ENCODE results near the gene TMEM120A. TPM values are rescaled to one million over a fixed set of nuclear protein-coding genes. Genes with fewer than 3 reads are reported as not detected.
"Not testable (repeated sequence)": the region's sequence is repeated elsewhere in the genome, so short reads cannot be mapped to it uniquely, and the experiment has no call there.

Gene TMEM120A
- total RNA-seq, 1 experiment from 2014 or later, result 17.9 TPM

DNA sequence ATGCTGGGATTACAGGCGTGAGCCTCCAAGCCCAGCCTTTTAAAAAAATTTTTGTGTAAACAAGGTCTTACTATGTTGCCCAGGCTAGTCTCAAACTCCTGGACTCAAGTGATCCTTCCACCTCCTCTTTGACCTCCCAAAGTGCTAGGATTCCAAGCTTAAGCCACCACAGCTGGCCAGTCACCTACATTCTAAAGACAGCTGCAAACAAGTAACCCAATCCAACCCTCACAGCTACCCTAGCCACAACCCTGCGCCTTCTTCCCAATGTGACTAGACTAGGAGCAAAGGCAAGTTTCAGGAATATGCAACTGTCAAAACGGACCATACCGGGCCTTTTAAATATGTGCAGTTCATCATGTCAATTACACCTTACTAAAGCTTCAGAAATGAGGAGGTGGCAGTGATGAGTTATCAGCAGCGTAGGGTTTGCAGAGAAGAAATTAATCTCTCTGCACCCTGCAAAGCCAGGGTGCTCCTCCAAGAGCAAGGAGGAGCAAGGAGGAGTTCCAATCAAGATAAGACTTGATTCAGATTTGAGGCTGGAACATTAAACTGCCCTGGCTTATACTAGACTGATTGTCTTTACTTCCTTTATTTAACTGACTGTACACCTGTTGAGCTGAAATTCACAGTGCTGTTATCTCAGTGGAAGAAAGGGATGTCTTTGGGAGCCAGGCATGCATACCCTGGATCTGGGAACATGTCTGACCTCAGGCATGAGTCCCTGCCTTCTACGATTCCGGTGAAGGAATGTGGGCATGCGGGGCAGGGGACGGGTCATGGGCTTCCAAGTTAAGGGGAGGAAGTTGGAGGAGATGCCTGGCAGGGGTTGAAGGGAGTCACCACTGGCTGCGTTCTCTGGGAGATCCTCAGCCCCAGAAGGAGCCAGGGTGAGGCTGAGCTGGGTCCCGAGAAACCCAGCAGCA is 15.5 kb upstream of the TMEM120A start:
- Histone ChIP-seq H3K36me3 (ENCODE audit: low read depth, low read length) (no peaks in the 10 kb centered on the region), H3K4me3 (ENCODE audit: low read length) (no peak overlapping the region), H4K20me1 (ENCODE audit: low read length) (no peaks in the 10 kb centered on the region), H2AFZ (ENCODE audit: low read length) (no peak overlapping the region), H3K9ac (ENCODE audit: low read length) (no peak overlapping the region), H3K9me3 (ENCODE audit: low read length) (no peaks in the 10 kb centered on the region), H3K27me3 (ENCODE audit: low read length) (no peaks in the 10 kb centered on the region), H3K27ac (ENCODE audit: low read length) (peak overlapping the region; percentile 29), H3K9me2 (replicated peaks; ENCODE audit: low read length) (no peaks in the 10 kb centered on the region), H3K4me1 (ENCODE audit: insufficient read depth, low read length) (no peaks in the 10 kb centered on the region), H3K79me2 (ENCODE audit: low read length) (no peaks in the 10 kb centered on the region), H3F3A (ENCODE audit: low read length, unreplicated experiment) (no peaks in the 10 kb centered on the region), H3K4me2 (ENCODE audit: low read length) (no peak overlapping the region)
- POLR2A ChIA-PET (ENCODE audit: unreplicated experiment), result interaction anchor here (0.7 kb wide), 1 partner anchor 38 kb away, joined by 5 read pairs; the partner anchor contains the start of genes MDH2 and STYXL1
- CTCF ChIA-PET, result no interaction called here
- ATAC-seq, result peak; percentile 19
- no TSS peak for BruUV-seq (replicated peaks)
- no peak for TF ChIP-seq EZH2phosphoT487 (IDR thresholded peaks at IDR 0.05; ENCODE audit: borderline replicate concordance, low read length)
- TF ChIP-seq, protein P1, sequence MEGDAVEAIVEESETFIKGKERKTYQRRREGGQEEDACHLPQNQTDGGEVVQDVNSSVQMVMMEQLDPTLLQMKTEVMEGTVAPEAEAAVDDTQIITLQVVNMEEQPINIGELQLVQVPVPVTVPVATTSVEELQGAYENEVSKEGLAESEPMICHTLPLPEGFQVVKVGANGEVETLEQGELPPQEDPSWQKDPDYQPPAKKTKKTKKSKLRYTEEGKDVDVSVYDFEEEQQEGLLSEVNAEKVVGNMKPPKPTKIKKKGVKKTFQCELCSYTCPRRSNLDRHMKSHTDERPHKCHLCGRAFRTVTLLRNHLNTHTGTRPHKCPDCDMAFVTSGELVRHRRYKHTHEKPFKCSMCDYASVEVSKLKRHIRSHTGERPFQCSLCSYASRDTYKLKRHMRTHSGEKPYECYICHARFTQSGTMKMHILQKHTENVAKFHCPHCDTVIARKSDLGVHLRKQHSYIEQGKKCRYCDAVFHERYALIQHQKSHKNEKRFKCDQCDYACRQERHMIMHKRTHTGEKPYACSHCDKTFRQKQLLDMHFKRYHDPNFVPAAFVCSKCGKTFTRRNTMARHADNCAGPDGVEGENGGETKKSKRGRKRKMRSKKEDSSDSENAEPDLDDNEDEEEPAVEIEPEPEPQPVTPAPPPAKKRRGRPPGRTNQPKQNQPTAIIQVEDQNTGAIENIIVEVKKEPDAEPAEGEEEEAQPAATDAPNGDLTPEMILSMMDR (conservative IDR thresholded peaks at IDR 0.05; ENCODE audit: low read depth, low read length), result no peak
- no peak for TF ChIP-seq EZH2 (IDR thresholded peaks at IDR 0.05; ENCODE audit: low read length, unreplicated experiment)
- no peak for DNase-seq
- intact Hi-C loops (cut with micrococcal nuclease), result no loop called here

DNA sequence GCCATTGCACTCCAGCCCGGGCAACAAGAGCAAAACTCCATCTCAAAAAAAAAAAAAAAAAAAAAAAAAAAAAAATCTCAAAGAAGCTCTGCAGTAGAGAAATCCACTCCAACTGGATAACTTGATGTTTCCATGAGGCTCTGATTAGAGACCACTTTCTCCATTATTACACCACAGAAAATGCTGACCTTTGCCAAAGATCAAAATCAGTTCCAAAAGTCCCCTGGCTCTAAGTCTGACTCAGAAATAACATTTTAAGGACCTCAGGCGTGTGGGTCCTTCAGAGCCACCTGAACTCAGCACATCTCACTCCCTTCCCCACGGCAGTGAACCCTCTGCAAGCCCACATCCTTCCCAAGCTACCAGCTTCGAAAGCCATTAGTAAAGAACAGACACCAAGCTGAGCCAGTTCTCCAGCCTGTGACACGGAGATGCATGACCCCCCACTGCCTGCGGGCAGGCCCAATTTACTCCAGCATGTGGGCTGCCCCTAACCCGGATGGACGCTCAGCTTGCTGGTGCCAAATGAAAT is 13.8 kb upstream of the TMEM120A start:
- Histone ChIP-seq H3K27ac (ENCODE audit: low read length) (no peak overlapping the region; the same call in 1 of the 2 replicates), H2AFZ (ENCODE audit: low read length) (no peak overlapping the region), H3K4me3 (ENCODE audit: low read length) (no peak overlapping the region), H3K9me2 (replicated peaks; ENCODE audit: low read length) (no peaks in the 10 kb centered on the region), H3K4me2 (ENCODE audit: low read length) (no peak overlapping the region), H4K20me1 (ENCODE audit: low read length) (no peaks in the 10 kb centered on the region), H3K9me3 (ENCODE audit: low read length) (no peaks in the 10 kb centered on the region), H3F3A (ENCODE audit: low read length, unreplicated experiment) (no peaks in the 10 kb centered on the region), H3K36me3 (ENCODE audit: low read depth, low read length) (no peaks in the 10 kb centered on the region), H3K9ac (ENCODE audit: low read length) (no peak overlapping the region), H3K4me1 (ENCODE audit: insufficient read depth, low read length) (no peaks in the 10 kb centered on the region), H3K27me3 (ENCODE audit: low read length) (no peaks in the 10 kb centered on the region), H3K79me2 (ENCODE audit: low read length) (no peaks in the 10 kb centered on the region)
- intact Hi-C loops (cut with micrococcal nuclease), result no loop called here
- TF ChIP-seq EZH2 (IDR thresholded peaks at IDR 0.05; ENCODE audit: low read length, unreplicated experiment), result no peak
- TF ChIP-seq EZH2phosphoT487 (IDR thresholded peaks at IDR 0.05; ENCODE audit: borderline replicate concordance, low read length), result no peak
- TF ChIP-seq, protein P1 (conservative IDR thresholded peaks at IDR 0.05; ENCODE audit: low read depth, low read length), result no peak
- ChIA-PET CTCF (no interaction called here), POLR2A (ENCODE audit: unreplicated experiment) (no interaction called here)
- no TSS peak for BruUV-seq (replicated peaks)
- no peak for DNase-seq
- no peak for ATAC-seq

DNA sequence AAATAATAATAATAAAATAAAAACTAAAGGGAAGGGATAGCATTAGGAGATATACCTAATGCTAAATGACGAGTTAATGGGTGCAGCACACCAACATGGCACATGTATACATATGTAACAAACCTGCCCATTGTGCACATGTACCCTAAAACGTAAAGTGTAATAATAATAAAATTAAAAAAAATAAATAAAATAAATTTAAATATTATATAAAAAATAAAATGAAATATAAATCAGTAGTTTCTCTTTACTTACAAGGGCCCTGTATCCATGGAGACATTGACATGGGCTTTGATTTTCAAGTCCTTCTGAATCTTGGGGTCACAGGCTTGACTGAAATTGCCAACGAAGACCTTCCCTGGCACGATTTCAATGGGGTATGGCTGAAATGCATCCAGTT is 10.6 kb upstream of the TMEM120A start:
- H3K4me1 ChIP-seq (ENCODE audit: insufficient read depth, low read length); POLR2A ChIA-PET (ENCODE audit: unreplicated experiment); ATAC-seq; H3K9me3 ChIP-seq (ENCODE audit: low read length); H3K4me2 ChIP-seq (ENCODE audit: low read length); H3K9ac ChIP-seq (ENCODE audit: low read length); DNase-seq; H3K27me3 ChIP-seq (ENCODE audit: low read length); H3K4me3 ChIP-seq (ENCODE audit: low read length); intact Hi-C loops (cut with micrococcal nuclease); H3K27ac ChIP-seq (ENCODE audit: low read length); H3K36me3 ChIP-seq (ENCODE audit: low read depth, low read length); H3F3A ChIP-seq (ENCODE audit: low read length, unreplicated experiment); H3K79me2 ChIP-seq (ENCODE audit: low read length); H4K20me1 ChIP-seq (ENCODE audit: low read length); H2AFZ ChIP-seq (ENCODE audit: low read length); H3K9me2 ChIP-seq (replicated peaks; ENCODE audit: low read length); BruUV-seq (replicated peaks): not testable (repeated sequence)
- CTCF ChIA-PET, result interaction anchor here (0.6 kb wide), 1 partner anchor 258 kb away, joined by 3 read pairs; no protein-coding TSS in a partner anchor

Measured in PC-3 (cell line).